Measurements from ENCODE around the gene RIC1.

DNA sequence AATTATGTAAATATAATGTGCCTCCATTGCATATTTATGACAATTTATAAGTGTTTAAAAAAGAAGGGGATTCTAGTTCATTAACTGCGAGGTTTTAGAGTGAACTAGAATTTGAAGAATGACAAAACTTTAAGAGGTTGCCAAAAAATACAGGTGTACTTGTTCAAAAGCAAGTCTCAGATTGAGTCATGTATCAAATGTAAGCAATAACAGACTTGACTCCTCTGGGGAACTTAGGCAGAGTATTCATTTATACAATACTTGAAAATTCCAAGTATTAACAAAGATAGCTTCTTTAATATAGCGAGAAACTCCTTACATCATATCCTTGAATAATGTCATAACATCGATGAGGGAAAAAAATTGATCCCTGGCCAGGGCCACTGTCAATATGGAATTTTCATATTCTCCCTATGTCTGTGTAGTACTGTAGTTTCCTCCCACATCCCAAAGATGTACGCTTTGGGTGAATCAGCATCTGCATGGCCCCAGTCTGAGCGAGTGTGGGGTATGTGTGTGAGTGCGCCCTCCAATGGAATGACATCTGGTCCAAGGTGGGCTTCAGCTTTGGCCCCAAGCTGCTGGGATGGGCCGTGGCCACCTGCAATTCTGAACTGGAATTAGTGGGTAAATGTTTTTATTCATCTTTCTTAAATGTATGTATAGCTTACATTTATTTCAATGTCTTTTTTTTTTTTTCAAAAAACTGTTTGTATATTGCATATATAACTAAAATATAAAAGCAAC lies 70.1 kb downstream of the RIC1 start:
- TF ChIP-seq SIN3A (IDR thresholded peaks at IDR 0.05; ENCODE audit: low read depth) = no peak
- no peak for TF ChIP-seq TCF7L2 (IDR thresholded peaks at IDR 0.05; ENCODE audit: borderline replicate concordance, extremely low read depth, insufficient read depth, insufficient read length)
- TF ChIP-seq, protein P1, sequence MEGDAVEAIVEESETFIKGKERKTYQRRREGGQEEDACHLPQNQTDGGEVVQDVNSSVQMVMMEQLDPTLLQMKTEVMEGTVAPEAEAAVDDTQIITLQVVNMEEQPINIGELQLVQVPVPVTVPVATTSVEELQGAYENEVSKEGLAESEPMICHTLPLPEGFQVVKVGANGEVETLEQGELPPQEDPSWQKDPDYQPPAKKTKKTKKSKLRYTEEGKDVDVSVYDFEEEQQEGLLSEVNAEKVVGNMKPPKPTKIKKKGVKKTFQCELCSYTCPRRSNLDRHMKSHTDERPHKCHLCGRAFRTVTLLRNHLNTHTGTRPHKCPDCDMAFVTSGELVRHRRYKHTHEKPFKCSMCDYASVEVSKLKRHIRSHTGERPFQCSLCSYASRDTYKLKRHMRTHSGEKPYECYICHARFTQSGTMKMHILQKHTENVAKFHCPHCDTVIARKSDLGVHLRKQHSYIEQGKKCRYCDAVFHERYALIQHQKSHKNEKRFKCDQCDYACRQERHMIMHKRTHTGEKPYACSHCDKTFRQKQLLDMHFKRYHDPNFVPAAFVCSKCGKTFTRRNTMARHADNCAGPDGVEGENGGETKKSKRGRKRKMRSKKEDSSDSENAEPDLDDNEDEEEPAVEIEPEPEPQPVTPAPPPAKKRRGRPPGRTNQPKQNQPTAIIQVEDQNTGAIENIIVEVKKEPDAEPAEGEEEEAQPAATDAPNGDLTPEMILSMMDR (IDR thresholded peaks at IDR 0.05 in 2 of 3, conservative IDR thresholded peaks at IDR 0.05 in 1 of 3; ENCODE audit: borderline replicate concordance in 1 of 3, insufficient read depth in 1 of 3, low read depth in 2 of 3, low read length in 2 of 3) = no peak

All from HCT116 (cell line).